ENCODE measurements around the gene SH3GL1. TPM values are rescaled to one million over a fixed set of nuclear protein-coding genes. Genes with fewer than 3 reads are reported as not detected.

The SH3GL1 gene
- total and polyA plus RNA-seq, 12 donors = 13.1 to 41.8 (median 18.0) TPM

DNA sequence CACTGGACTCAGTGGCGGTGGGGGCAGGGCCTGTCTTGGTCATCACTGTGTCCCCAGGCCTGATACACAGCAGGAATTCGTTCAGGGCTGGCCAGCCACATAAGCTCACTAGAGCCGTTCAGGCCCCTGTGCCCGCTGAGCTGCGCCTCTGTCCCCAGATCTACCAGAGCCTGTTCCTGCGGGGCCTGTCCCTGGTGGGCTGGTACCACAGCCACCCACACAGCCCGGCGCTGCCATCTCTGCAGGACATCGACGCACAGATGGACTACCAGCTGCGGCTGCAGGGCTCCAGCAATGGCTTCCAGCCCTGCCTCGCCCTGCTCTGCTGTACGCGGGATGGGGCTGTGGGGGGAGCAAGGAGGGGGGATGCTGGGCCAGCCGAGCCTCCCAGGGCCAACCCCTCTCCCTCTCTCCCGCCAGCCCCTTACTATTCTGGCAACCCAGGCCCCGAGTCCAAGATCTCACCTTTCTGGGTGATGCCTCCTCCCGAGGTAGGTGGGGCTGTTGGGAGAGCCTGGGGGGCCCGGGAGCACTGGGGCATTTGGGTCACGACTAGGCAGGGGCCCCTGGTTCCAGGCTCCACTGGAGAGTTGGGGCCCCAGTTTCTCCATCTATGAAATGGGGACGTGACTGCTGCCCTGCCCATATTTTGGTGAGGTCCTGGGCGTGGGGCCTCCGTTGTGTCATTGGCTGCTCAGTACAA, 43.1 kb downstream of the SH3GL1 start:
- ATAC-seq = no peak
- no peak for DNase-seq
- intact Hi-C loops (cut with DNase I) = loop anchor here in 1 of 10 donors (10.0 kb wide), 1 partner anchor 82 kb away; the partner anchor contains the start of gene SHD
- Histone ChIP-seq H3K4me3 (no peak overlapping the region), H3K4me1 (peaks cover 0 to 2% (median 0%) of the 10 kb centered on the region in 9 donors), H3K27me3 (no peaks in the 10 kb centered on the region), H3K9me3 (no peaks in the 10 kb centered on the region), H3K27ac (no peak overlapping the region), H3K36me3 (peaks cover 0 to 83% (median 12%) of the 10 kb centered on the region in 9 donors)
- WGBS, 2 donors = 80 to 82% methylated on average over 22 to 23 of the region's 23 CpGs
- TF ChIP-seq, protein P1, sequence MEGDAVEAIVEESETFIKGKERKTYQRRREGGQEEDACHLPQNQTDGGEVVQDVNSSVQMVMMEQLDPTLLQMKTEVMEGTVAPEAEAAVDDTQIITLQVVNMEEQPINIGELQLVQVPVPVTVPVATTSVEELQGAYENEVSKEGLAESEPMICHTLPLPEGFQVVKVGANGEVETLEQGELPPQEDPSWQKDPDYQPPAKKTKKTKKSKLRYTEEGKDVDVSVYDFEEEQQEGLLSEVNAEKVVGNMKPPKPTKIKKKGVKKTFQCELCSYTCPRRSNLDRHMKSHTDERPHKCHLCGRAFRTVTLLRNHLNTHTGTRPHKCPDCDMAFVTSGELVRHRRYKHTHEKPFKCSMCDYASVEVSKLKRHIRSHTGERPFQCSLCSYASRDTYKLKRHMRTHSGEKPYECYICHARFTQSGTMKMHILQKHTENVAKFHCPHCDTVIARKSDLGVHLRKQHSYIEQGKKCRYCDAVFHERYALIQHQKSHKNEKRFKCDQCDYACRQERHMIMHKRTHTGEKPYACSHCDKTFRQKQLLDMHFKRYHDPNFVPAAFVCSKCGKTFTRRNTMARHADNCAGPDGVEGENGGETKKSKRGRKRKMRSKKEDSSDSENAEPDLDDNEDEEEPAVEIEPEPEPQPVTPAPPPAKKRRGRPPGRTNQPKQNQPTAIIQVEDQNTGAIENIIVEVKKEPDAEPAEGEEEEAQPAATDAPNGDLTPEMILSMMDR (IDR thresholded peaks at IDR 0.05) = no peak

DNA sequence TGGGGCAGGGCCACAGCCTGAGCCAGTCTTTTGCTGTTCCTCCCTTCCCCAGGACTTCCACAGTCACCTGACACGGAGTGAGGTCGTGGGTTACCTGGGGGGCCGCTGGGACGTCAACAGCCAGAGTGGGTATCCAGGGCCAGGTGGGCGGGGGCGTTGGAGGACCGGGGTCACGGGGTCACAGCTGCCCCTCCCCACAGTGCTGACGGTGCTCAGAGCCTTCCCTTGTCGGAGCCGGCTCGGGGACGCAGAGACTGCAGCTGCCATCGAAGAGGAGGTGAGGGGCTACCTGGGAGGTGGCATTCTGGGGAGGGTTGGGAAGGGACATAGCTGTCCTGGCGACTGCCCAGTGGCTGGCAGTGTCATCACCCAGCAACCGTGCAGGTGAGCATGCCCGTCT, 45.5 kb downstream of the SH3GL1 start:
- no peaks in the 10 kb centered on the region for H3K9me3 ChIP-seq
- H3K4me1 ChIP-seq = peaks cover 0 to 8% (median 0%) of the 10 kb centered on the region in 9 donors
- H3K4me3 ChIP-seq = no peak overlapping the region
- no peak for ATAC-seq
- WGBS, 2 donors = 83 to 84% methylated on average over 17 of the region's 17 CpGs
- no peak overlapping the region for H3K27ac ChIP-seq
- no peak for DNase-seq
- TF ChIP-seq, protein P1 (IDR thresholded peaks at IDR 0.05) = no peak
- intact Hi-C loops (cut with DNase I) = loop anchor here in 8 of 10 donors (5.0 to 10.0 kb wide), 3 partner anchors 80 to 93 kb away; partner anchors contain the start of gene SHD (in 1 of the 8)
- peaks cover 0 to 62% (median 0%) of the 10 kb centered on the region in 9 donors for H3K36me3 ChIP-seq
- H3K27me3 ChIP-seq = no peaks in the 10 kb centered on the region

DNA sequence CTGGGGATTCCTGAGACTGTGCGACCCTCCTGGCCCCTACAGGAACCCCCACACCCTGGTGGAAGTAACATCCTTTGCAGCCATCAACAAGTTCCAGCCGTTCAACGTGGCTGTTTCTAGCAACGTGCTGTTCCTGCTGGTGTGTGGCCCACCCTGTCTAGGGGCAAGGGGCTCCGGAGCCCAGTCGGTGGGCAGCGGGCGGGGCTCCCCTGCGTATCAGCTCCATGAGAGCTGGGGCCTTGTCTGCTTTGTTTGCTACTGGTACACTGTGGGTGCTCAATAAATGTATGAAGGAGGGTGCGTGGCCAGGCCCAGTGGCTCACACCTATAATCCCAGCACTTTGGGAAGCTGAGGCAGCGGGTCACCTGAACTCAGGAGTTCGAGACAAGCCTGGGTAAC, 46.1 kb downstream of the SH3GL1 start:
- Histone ChIP-seq H3K27me3 (no peaks in the 10 kb centered on the region), H3K4me3 (no peak overlapping the region), H3K36me3 (peaks cover 0 to 60% (median 0%) of the 10 kb centered on the region in 9 donors), H3K9me3 (no peaks in the 10 kb centered on the region), H3K4me1 (peaks cover 0 to 8% (median 0%) of the 10 kb centered on the region in 9 donors), H3K27ac (no peak overlapping the region)
- ATAC-seq (no peak), DNase-seq (no peak)
- intact Hi-C loops (cut with DNase I) = loop anchor here in 8 of 10 donors (5.0 to 10.0 kb wide), 3 partner anchors 79 to 92 kb away; partner anchors contain the start of gene SHD (in 1 of the 8)
- TF ChIP-seq, protein P1 (IDR thresholded peaks at IDR 0.05) = no peak
- 90 to 91% methylated on average over 12 of the region's 12 CpGs for WGBS, 2 donors

DNA sequence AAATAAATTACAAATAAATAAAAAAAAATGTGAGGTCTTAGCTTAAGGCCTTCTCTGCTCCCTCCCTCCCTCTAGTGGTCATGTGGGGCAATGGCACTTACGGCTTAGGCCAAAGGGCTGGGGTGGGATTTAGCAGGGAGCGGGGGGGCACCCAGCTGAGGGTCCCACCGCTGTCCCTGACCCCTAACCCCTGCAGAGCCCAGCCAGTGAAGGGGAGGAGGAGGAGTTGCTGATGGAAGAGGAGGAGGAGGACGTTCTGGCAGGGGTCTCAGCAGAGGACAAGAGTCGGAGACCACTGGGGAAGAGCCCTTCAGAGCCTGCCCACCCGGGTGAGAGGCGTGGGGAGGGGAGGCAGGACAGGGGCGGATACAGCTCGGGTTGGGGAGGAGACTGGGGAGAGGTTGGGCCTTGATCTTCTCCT, 47.6 kb downstream of the SH3GL1 start:
- intact Hi-C loops (cut with DNase I) = loop anchor here in 9 of 10 donors (2.0 to 10.0 kb wide), 4 partner anchors 78 to 90 kb away; partner anchors contain the start of gene SHD (in 1 of the 9)
- DNase-seq (no peak), ATAC-seq (peak in 7 of 8 donors; percentile 21 to 65 (median 47))
- H3K4me3 ChIP-seq = no peak overlapping the region
- peaks cover 0 to 62% (median 0%) of the 10 kb centered on the region in 9 donors for H3K36me3 ChIP-seq
- TF ChIP-seq, protein P1 (IDR thresholded peaks at IDR 0.05) = peak; percentile 78 to 94 (median 87)
- H3K9me3 ChIP-seq = no peaks in the 10 kb centered on the region
- 39 to 46% methylated on average over 9 of the region's 9 CpGs for WGBS, 2 donors
- no peak overlapping the region for H3K27ac ChIP-seq
- H3K27me3 ChIP-seq = no peaks in the 10 kb centered on the region
- peaks cover 0 to 8% (median 0%) of the 10 kb centered on the region in 9 donors for H3K4me1 ChIP-seq

Measured in heart right ventricle (tissue), 16 donors.